Gastroesophageal sphincter (tissue), 4 donors: ENCODE data around the gene JPT1. TPM values are rescaled to one million over a fixed set of nuclear protein-coding genes. Genes with fewer than 3 reads are reported as not detected.
"Not testable (repeated sequence)": the region's sequence is repeated elsewhere in the genome, so short reads cannot be mapped to it uniquely, and the experiment has no call there.

ENCODE experiments used
- ATAC-seq: fragments of 150-250 bp; one replicate; pipeline ENCODE4 v1.9.1; 2016; ENCODE audit warnings: mild to moderate bottlenecking, moderate library complexity
- H3K27ac ChIP-seq, 4 donors: fragments of 200-600 bp; sonication (generic) in 3 of 4; 1 replicate in 3 of 4; 2 replicates in 1 of 4; pipeline ENCODE4 v1.5.1; 2016 to 2019
- H3K27me3 ChIP-seq: fragments of 200-600 bp; sonication (generic); one replicate; pipeline ENCODE4 v1.5.1; 2019
- H3K36me3 ChIP-seq, 2 donors: fragments of 200-600 bp; sonication (generic); one replicate each; pipeline ENCODE4 v1.5.1; 2019; ENCODE audit warnings: control low read depth in 1 of 2
- H3K4me1 ChIP-seq, 3 donors: fragments of 200-600 bp; sonication (generic); 1 replicate in 2 of 3; 2 replicates in 1 of 3; pipeline ENCODE4 v1.5.1; 2016 to 2019; ENCODE audit warnings: control low read depth in 2 of 3
- H3K4me3 ChIP-seq, 2 donors: fragments of 200-600 bp; sonication (generic); one replicate each; pipeline ENCODE4 v1.5.1; 2019; ENCODE audit warnings: mild to moderate bottlenecking in 1 of 2, moderate library complexity in 1 of 2
- H3K9me3 ChIP-seq, 3 donors: fragments of 200-600 bp; sonication (generic); one replicate each; pipeline ENCODE4 v1.5.1; 2017 to 2019; ENCODE audit warnings: control low read depth in 2 of 3
- CTCF ChIP-seq, 4 experiments: fragments of 200-600 bp in 2 of 4; fragments of 450-650 bp in 2 of 4; sonication (generic) in 1 of 4; IDR thresholded peaks; one replicate each; pipeline ENCODE4 v1.5.1; 2017 to 2019; ENCODE audit warnings: antibody characterized with exemption in 4 of 4, mild to moderate bottlenecking in 2 of 4, moderate library complexity in 2 of 4
- EP300 ChIP-seq: sonication (generic); formaldehyde crosslinking; IDR thresholded peaks from one replicate; pipeline ENCODE4 v1.6.1; 2017; ENCODE audit warnings: antibody characterized with exemption, mild to moderate bottlenecking
- POLR2A ChIP-seq, 2 donors: fragments of 450-650 bp; IDR thresholded peaks; one replicate each; pipeline ENCODE4 v1.6.1; 2017; ENCODE audit warnings: antibody characterized with exemption in 2 of 2, mild to moderate bottlenecking in 2 of 2, moderate library complexity in 1 of 2
- POLR2AphosphoS5 ChIP-seq: sonication (generic); formaldehyde crosslinking; IDR thresholded peaks from one replicate; pipeline ENCODE4 v1.6.1; 2017; ENCODE audit warnings: antibody characterized with exemption
- WGBS, 2 donors: methylation state at CpG; one replicate each; pipeline ENCODE4 v1.1.5; 2018; ENCODE audit warnings: low coverage in 1 of 2; 5-methylcytosine and 5-hydroxymethylcytosine counted together
- total RNA-seq, 4 donors: library from RNA; depleted of rRNA; stranded (reverse); fragments of >200 nt; gene quantifications; one replicate each; pipeline ENCODE4 v1.1.0, GENCODE V29; 2016

The JPT1 gene
- total RNA-seq, 4 donors from 2014 or later, result 9.3 to 48.5 (median 25.0) TPM

- no peak for ATAC-seq
- 85 to 100% methylated on average over 3 to 4 of the region's 4 CpGs for WGBS, 2 donors
- TF ChIP-seq EP300 (no peak), CTCF (IDR thresholded peaks at IDR 0.05) (no peak), POLR2A (IDR thresholded peaks at IDR 0.05) (no peak), POLR2AphosphoS5 (no peak)
These were observed 5.1 kb upstream of the JPT1 start for GRCh38 chr17:75159196-75160031.

GRCh38 chr17:75158480-75158879 lies 4.2 kb upstream of the JPT1 start:
- not testable (repeated sequence) for H3K4me3 ChIP-seq, ATAC-seq, H3K27ac ChIP-seq, H3K36me3 ChIP-seq, H3K27me3 ChIP-seq, H3K9me3 ChIP-seq
- peaks cover 0 to 13% (median 1%) of the 10 kb centered on the region in 3 donors for H3K4me1 ChIP-seq
- 87% methylated on average over 3 of the region's 8 CpGs; no CpG with 5 or more reads in 1 of the 2 donors for WGBS, 2 donors

More at GRCh38 chr17:75159196-75160031, 5.1 kb upstream of the JPT1 start:
- H3K9me3 ChIP-seq, result no peaks in the 10 kb centered on the region
- no peak overlapping the region for H3K4me3 ChIP-seq
- H3K27me3 ChIP-seq, result no peaks in the 10 kb centered on the region
- no peak overlapping the region for H3K27ac ChIP-seq
- peaks cover 0 to 7% (median 0%) of the 10 kb centered on the region in 3 donors for H3K4me1 ChIP-seq
- peaks cover 0 to 10% of the 10 kb centered on the region in 2 donors for H3K36me3 ChIP-seq

DNA sequence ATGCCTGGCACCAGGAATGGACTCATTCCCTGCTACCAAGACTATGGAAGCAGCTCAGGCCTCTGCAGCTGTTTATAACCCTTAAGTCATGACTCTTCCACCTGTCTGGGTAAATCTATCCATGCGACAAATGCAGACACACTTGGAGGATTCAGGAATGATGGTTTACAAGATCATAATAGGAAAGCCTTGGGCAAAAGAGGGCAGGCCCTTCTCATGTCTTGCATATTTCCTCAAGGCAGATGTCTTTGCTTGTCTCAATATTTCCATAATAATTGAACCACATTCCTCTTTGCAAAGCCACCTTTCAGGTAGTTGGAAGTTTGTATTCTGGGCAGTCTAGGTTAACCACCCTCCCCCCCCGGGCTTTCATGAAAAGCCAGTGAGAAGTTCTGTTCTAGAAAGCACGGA lies 884 bp upstream of the JPT1 start:
- TF ChIP-seq EP300 (no peak), CTCF (IDR thresholded peaks at IDR 0.05) (no peak), POLR2A (IDR thresholded peaks at IDR 0.05) (no peak), POLR2AphosphoS5 (no peak)
- Histone ChIP-seq H3K27ac (peak overlapping the region in 3 of 4 donors; percentile 60 to 85 (median 68)), H3K4me3 (no peak overlapping the region), H3K4me1 (peaks cover 0 to 22% (median 6%) of the 10 kb centered on the region in 3 donors), H3K36me3 (peaks cover 0 to 4% of the 10 kb centered on the region in 2 donors), H3K9me3 (no peaks in the 10 kb centered on the region), H3K27me3 (no peaks in the 10 kb centered on the region)
- 83 to 92% methylated on average over 1 to 3 of the region's 3 CpGs for WGBS, 2 donors
- ATAC-seq, result no peak

DNA sequence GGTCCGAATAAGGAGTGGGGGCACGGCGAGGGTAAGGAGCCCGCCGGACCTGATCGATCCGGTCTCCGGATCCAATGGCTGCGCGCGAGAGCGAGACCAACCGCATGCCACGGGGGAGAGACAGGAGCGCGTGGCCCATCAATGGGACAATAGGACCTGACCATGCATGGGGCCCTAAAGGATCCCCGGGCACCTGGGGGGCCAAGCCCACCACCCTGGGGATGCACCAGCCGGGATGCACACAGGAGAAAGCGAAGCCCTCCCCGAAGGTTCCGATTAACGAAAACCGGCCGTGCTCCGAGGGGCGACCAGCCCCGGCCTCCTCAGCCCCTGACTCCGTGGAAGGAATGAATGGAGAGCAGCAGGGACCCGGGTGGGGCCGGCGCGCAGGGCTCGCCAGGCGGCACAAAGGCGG lies 525 bp downstream of the JPT1 start:
- Histone ChIP-seq H3K4me3 (peak overlapping the region; percentile 41 to 93), H3K27me3 (no peaks in the 10 kb centered on the region), H3K27ac (peak overlapping the region in 3 of 4 donors; percentile 82 to 88 (median 85)), H3K4me1 (peaks cover 0 to 22% (median 6%) of the 10 kb centered on the region in 3 donors), H3K9me3 (no peaks in the 10 kb centered on the region), H3K36me3 (no peaks in the 10 kb centered on the region)
- ATAC-seq, result no peak
- TF ChIP-seq EP300 (no peak), POLR2A (IDR thresholded peaks at IDR 0.05) (no peak)
- WGBS, 2 donors, result no CpG with 5 or more reads among the region's 35 CpGs

- H3K4me3 ChIP-seq, result peak overlapping the region; percentile 41 to 93
- H3K27ac ChIP-seq, result peak overlapping the region in 1 of 4 donors; percentile 82
- ATAC-seq, result no peak
- WGBS, 2 donors, result 14 to 23% methylated on average over 7 to 8 of the region's 28 CpGs
- TF ChIP-seq POLR2AphosphoS5 (no peak), CTCF (IDR thresholded peaks at IDR 0.05) (no peak), POLR2A (IDR thresholded peaks at IDR 0.05) (no peak), EP300 (no peak)
- H3K9me3 ChIP-seq, result no peaks in the 10 kb centered on the region
- peaks cover 0 to 22% (median 6%) of the 10 kb centered on the region in 3 donors for H3K4me1 ChIP-seq
- H3K36me3 ChIP-seq, result peaks cover 0 to 3% of the 10 kb centered on the region in 2 donors
- H3K27me3 ChIP-seq, result no peaks in the 10 kb centered on the region
These were observed 1.2 kb downstream of the JPT1 start for GRCh38 chr17:75152922-75153779.
